Liver (tissue), 3 donors: ENCODE measurements around the gene SLC38A6.

Experiments used
- FOXA1 ChIP-seq: IDR thresholded peaks from 2 replicates; pipeline ENCODE4 v1.6.1; 2016; ENCODE audit warnings: antibody characterized with exemption
- GABPA ChIP-seq, 2 donors: IDR thresholded peaks in 1 of 2; conservative IDR thresholded peaks in 1 of 2; 2 replicates each; pipeline ENCODE4 v1.6.1; 2016; ENCODE audit warnings: antibody characterized with exemption in 2 of 2, mild to moderate bottlenecking in 1 of 2, moderate library complexity in 1 of 2
- MAX ChIP-seq: IDR thresholded peaks from 2 replicates; pipeline ENCODE4 v1.6.1; 2016; ENCODE audit warnings: antibody characterized with exemption
- TAF1 ChIP-seq: conservative IDR thresholded peaks from 2 replicates; pipeline ENCODE4 v1.6.1; 2016; ENCODE audit warnings: antibody characterized with exemption, mild to moderate bottlenecking
- TF ChIP-seq, protein P1 (sequence below): fragments of 150-350 bp; IDR thresholded peaks from 2 replicates; pipeline ENCODE4 v1.5.1; 2017; ENCODE audit warnings: improper control_type of control experiment, low read depth, low read length; ENCODE audit not compliant: missing input control
- TF ChIP-seq, protein P2 (sequence below): IDR thresholded peaks from 2 replicates; pipeline ENCODE4 v1.6.1; 2016; ENCODE audit warnings: antibody characterized with exemption, mild to moderate bottlenecking
- donor health status: healthy.
- donor health status: healthy.

GRCh38 chr14:61051621-61052020 lies 70.6 kb downstream of the SLC38A6 start:
- TF ChIP-seq, protein P1, sequence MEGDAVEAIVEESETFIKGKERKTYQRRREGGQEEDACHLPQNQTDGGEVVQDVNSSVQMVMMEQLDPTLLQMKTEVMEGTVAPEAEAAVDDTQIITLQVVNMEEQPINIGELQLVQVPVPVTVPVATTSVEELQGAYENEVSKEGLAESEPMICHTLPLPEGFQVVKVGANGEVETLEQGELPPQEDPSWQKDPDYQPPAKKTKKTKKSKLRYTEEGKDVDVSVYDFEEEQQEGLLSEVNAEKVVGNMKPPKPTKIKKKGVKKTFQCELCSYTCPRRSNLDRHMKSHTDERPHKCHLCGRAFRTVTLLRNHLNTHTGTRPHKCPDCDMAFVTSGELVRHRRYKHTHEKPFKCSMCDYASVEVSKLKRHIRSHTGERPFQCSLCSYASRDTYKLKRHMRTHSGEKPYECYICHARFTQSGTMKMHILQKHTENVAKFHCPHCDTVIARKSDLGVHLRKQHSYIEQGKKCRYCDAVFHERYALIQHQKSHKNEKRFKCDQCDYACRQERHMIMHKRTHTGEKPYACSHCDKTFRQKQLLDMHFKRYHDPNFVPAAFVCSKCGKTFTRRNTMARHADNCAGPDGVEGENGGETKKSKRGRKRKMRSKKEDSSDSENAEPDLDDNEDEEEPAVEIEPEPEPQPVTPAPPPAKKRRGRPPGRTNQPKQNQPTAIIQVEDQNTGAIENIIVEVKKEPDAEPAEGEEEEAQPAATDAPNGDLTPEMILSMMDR: no peak
- TF ChIP-seq TAF1 (no peak), GABPA (IDR thresholded peaks at IDR 0.05 in 1 of 2, conservative IDR thresholded peaks at IDR 0.05 in 1 of 2) (no peak), FOXA1 (no peak), MAX (no peak)
- TF ChIP-seq, protein P2, sequence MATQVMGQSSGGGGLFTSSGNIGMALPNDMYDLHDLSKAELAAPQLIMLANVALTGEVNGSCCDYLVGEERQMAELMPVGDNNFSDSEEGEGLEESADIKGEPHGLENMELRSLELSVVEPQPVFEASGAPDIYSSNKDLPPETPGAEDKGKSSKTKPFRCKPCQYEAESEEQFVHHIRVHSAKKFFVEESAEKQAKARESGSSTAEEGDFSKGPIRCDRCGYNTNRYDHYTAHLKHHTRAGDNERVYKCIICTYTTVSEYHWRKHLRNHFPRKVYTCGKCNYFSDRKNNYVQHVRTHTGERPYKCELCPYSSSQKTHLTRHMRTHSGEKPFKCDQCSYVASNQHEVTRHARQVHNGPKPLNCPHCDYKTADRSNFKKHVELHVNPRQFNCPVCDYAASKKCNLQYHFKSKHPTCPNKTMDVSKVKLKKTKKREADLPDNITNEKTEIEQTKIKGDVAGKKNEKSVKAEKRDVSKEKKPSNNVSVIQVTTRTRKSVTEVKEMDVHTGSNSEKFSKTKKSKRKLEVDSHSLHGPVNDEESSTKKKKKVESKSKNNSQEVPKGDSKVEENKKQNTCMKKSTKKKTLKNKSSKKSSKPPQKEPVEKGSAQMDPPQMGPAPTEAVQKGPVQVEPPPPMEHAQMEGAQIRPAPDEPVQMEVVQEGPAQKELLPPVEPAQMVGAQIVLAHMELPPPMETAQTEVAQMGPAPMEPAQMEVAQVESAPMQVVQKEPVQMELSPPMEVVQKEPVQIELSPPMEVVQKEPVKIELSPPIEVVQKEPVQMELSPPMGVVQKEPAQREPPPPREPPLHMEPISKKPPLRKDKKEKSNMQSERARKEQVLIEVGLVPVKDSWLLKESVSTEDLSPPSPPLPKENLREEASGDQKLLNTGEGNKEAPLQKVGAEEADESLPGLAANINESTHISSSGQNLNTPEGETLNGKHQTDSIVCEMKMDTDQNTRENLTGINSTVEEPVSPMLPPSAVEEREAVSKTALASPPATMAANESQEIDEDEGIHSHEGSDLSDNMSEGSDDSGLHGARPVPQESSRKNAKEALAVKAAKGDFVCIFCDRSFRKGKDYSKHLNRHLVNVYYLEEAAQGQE: no peak
